Measurements from ENCODE around the gene TEDC2. TPM values are rescaled to one million over a fixed set of nuclear protein-coding genes. Genes with fewer than 3 reads are reported as not detected.

TEDC2 gene
- total and polyA plus RNA-seq, 2 of the 8 experiments (the other 6 are each of a cell fraction or from before 2014, with no cell fraction given), result 54.6 to 55.6 TPM

GRCh38 chr16:2485811-2486507 lies 26.1 kb downstream of the TEDC2 start:
- Histone ChIP-seq H3K36me3 (ENCODE audit: control insufficient read depth in 2 of 4, insufficient read depth in 4 of 4, low read length in 3 of 4) (no peaks in the 10 kb centered on the region), H3K56ac (replicated peaks; ENCODE audit: insufficient read length, low read depth, low read length) (no peak overlapping the region), H2BK5ac (ENCODE audit: low read depth, low read length) (no peak overlapping the region), H2BK20ac (ENCODE audit: low read length) (no peak overlapping the region), H3K4me1 (replicated peaks in 1 of 4; ENCODE audit: control insufficient read depth in 3 of 4, insufficient read depth in 4 of 4, low read length in 3 of 4) (peaks cover 0 to 3% (median 0%) of the 10 kb centered on the region in 4 experiments; a peak in 1 of 7 replicates), H3K9me3 (ENCODE audit: insufficient read depth in 2 of 2, low read depth in 1 of 2, low read length in 1 of 2) (no peaks in the 10 kb centered on the region), H3K79me1 (ENCODE audit: low read depth, low read length) (peaks cover 17% of the 10 kb centered on the region), H4K20me1 (replicated peaks in 1 of 2; ENCODE audit: control insufficient read depth in 1 of 2, insufficient read depth in 2 of 2, low read length in 2 of 2) (peaks cover 0 to 15% of the 10 kb centered on the region in 2 experiments), H2BK12ac (ENCODE audit: low read depth, low read length) (no peak overlapping the region), H4K91ac (replicated peaks; ENCODE audit: insufficient read length, low read length) (no peak overlapping the region), H2BK15ac (ENCODE audit: low read length) (no peak overlapping the region), H3K14ac (ENCODE audit: insufficient read length) (no peak overlapping the region), H3K9ac (replicated peaks in 1 of 4; ENCODE audit: extremely low read depth in 1 of 4, low read depth in 3 of 4, low read length in 3 of 4) (no peak overlapping the region), H3K18ac (ENCODE audit: extremely low read depth, low read length) (no peak overlapping the region), H2AFZ (ENCODE audit: low read length) (no peak overlapping the region), H3K79me2 (ENCODE audit: control insufficient read depth in 1 of 2, insufficient read depth in 2 of 2, low read length in 2 of 2) (peaks cover 0 to 2% of the 10 kb centered on the region in 2 experiments; a peak in 1 of 4 replicates), H3K23ac (ENCODE audit: insufficient read length) (no peak overlapping the region), H3K4me3 (ENCODE audit: extremely low read depth in 1 of 4, insufficient read depth in 2 of 4, low read depth in 3 of 4, low read length in 4 of 4) (no peak overlapping the region), H4K5ac (ENCODE audit: insufficient read length, low read depth, low read length) (no peak overlapping the region), H3K4me2 (ENCODE audit: insufficient read depth in 1 of 2, low read depth in 2 of 2, low read length in 2 of 2) (no peak overlapping the region), H3K23me2 (ENCODE audit: low read depth, low read length) (no peaks in the 10 kb centered on the region), H3K27me3 (replicated peaks in 1 of 4; ENCODE audit: control insufficient read depth in 3 of 4, extremely low read depth in 1 of 4, insufficient read depth in 3 of 4, low read length in 3 of 4) (no peaks in the 10 kb centered on the region; a peak in 1 of 7 replicates), H3K4ac (replicated peaks; ENCODE audit: insufficient read length, low read depth, low read length) (no peak overlapping the region), H4K8ac (ENCODE audit: extremely low read depth, insufficient read depth, low read length) (no peak overlapping the region), H2BK120ac (replicated peaks; ENCODE audit: low read depth, low read length) (no peak overlapping the region), H2AK5ac (ENCODE audit: low read depth, low read length) (no peak overlapping the region), H3K27ac (ENCODE audit: low read depth, low read length) (no peak overlapping the region)
- POLR2A ChIA-PET (ENCODE audit: partially characterized antibody), result interaction anchor here (0.8 to 1.7 kb wide), 4 partner anchors 15 to 117 kb away, joined by 3 to 4 read pairs (median 4); partner anchors contain the start of genes AMDHD2, NTN3 and TEDC2
- DNase-seq (ENCODE audit: low read depth in 1 of 2, low spot score in 2 of 2) (no peak), FAIRE-seq (no peak)
- TF ChIP-seq POU5F1 (IDR thresholded peaks at IDR 0.05; ENCODE audit: low read depth, low read length), result no peak
- TF ChIP-seq EGR1 (IDR thresholded peaks at IDR 0.05; ENCODE audit: borderline replicate concordance, low read depth, low read length), result no peak
- TF ChIP-seq CBX8 (IDR thresholded peaks at IDR 0.05; ENCODE audit: borderline replicate concordance, low read depth, low read length), result no peak
- TF ChIP-seq SP4 (IDR thresholded peaks at IDR 0.05; ENCODE audit: low read length), result no peak
- 92% methylated on average over 31 of the region's 33 CpGs; no CpG with 5 or more reads in 1 of the 2 experiments for WGBS, 2 experiments (ENCODE audit: extremely low coverage in 1 of 2, insufficient coverage in 1 of 2, insufficient read length in 1 of 2, insufficient replicate concordance in 2 of 2, low coverage in 1 of 2, low lambda C conversion rate in 2 of 2, missing lambda C conversion rate in 1 of 2)
- CTCF ChIA-PET (ENCODE audit: partially characterized antibody), result interaction anchor here (0.6 to 3.6 kb wide), 9 partner anchors 10 to 346 kb away, joined by 3 to 32 read pairs (median 3); partner anchors contain the start of genes ATP6V0C and TBC1D24
